Spleen (tissue), 11 donors: ENCODE results near the gene EDC3. TPM values are rescaled to one million over a fixed set of nuclear protein-coding genes. Genes with fewer than 3 reads are reported as not detected.

Source experiments
- DNase-seq: peaks from one replicate; pipeline ENCODE4 v3.0.0-alpha.2; 2020
- H3K27ac ChIP-seq, 8 donors: fragments of 200-600 bp; sonication (generic) in 7 of 8; 1 replicate in 4 of 8; 2 replicates in 4 of 8; pipeline versions ENCODE4 v1.5.0 to v1.8.0; 2016 to 2021; ENCODE audit warnings: inconsistent platforms in 4 of 8, mild to moderate bottlenecking in 4 of 8, moderate library complexity in 1 of 8
- H3K27me3 ChIP-seq, 7 donors: fragments of 200-600 bp; sonication (generic) in 6 of 7; replicated peaks in 1 of 7; 1 replicate in 4 of 7; 2 replicates in 3 of 7; pipeline versions ENCODE4 v1.5.0 to v1.8.0; 2016 to 2021; ENCODE audit warnings: inconsistent platforms in 3 of 7, mild to moderate bottlenecking in 1 of 7
- H3K36me3 ChIP-seq, 6 donors: fragments of 200-600 bp; sonication (generic) in 5 of 6; 1 replicate in 4 of 6; 2 replicates in 2 of 6; pipeline versions ENCODE4 v1.5.0 to v1.8.0; 2016 to 2021; ENCODE audit warnings: inconsistent platforms in 2 of 6
- H3K4me1 ChIP-seq, 6 donors: fragments of 200-600 bp; sonication (generic) in 5 of 6; 1 replicate in 3 of 6; 2 replicates in 3 of 6; pipeline versions ENCODE4 v1.5.0 to v1.8.0; 2016 to 2021; ENCODE audit warnings: inconsistent platforms in 3 of 6
- H3K4me3 ChIP-seq, 8 donors: fragments of 200-600 bp; sonication (generic) in 7 of 8; 1 replicate in 4 of 8; 2 replicates in 4 of 8; pipeline versions ENCODE4 v1.5.0 to v1.8.0; 2016 to 2021; ENCODE audit warnings: inconsistent platforms in 4 of 8, mild to moderate bottlenecking in 4 of 8, moderate library complexity in 2 of 8
- H3K9me3 ChIP-seq, 8 donors: fragments of 200-600 bp; sonication (generic) in 7 of 8; 1 replicate in 4 of 8; 2 replicates in 4 of 8; pipeline versions ENCODE4 v1.5.0 to v1.8.0; 2016 to 2021; ENCODE audit warnings: inconsistent platforms in 4 of 8
- POLR2A ChIP-seq, 3 donors: fragments of 450-650 bp; IDR thresholded peaks; one replicate each; pipeline ENCODE4 v1.5.1; 2017; ENCODE audit warnings: antibody characterized with exemption in 3 of 3, mild to moderate bottlenecking in 1 of 3
- POLR2AphosphoS5 ChIP-seq, 3 donors: sonication (generic); formaldehyde crosslinking; IDR thresholded peaks; one replicate each; pipeline ENCODE4 v1.5.1; 2017; ENCODE audit warnings: antibody characterized with exemption in 3 of 3
- WGBS, 5 donors: extraction: QIAGEN DNeasy Blood & Tissue Kit in 3 of 5; methylation state at CpG; one replicate each; pipeline versions ENCODE4 v1.1.5 to v1.1.7; 2013 to 2018; 5-methylcytosine and 5-hydroxymethylcytosine counted together
- intact Hi-C: fragments of 100-400 bp; cut with DNase I; formaldehyde crosslinking; loops from one replicate; pipeline ENCODE4 v1.15.0; 2023; ENCODE audit warnings: low total_unique reads
- polyA plus RNA-seq, 3 donors: library from polyadenylated mRNA; stranded (reverse); fragments of 200-250 nt; gene quantifications; one replicate each; pipeline ENCODE4 v1.2.1, GENCODE V29; 2013
- total RNA-seq, 7 donors: library from RNA; depleted of rRNA in 3 of 7; stranded (reverse); fragments of >200 nt in 3 of 7; fragmentation: NEBNext Ultra II Directional in 4 of 7; extraction: Animal tissue kit (Norgen Biotek cat#: 25700) in 4 of 7; gene quantifications; one replicate each; pipeline versions ENCODE4 v1.1.0 to v1.2.1, GENCODE V29; 2016 to 2021
- TF ChIP-seq, protein P1 (sequence below), 11 experiments: fragments of 200-600 bp in 7 of 11; fragments of 450-650 bp in 4 of 11; sonication (generic) in 4 of 11; IDR thresholded peaks in 8 of 11; conservative IDR thresholded peaks in 3 of 11; 1 replicate in 7 of 11; 2 replicates in 4 of 11; pipeline versions ENCODE4 v1.4.0 to v1.8.0; 2016 to 2021; ENCODE audit warnings: antibody characterized with exemption in 11 of 11, inconsistent platforms in 4 of 11, mild to moderate bottlenecking in 1 of 11
- donor health status: healthy with polysubstance abuse.
- donor health status: DM: no; HTN: no; CAD: no; lungs with moderate emphysema.
- donor health status: DM: no; HTN: no; CAD: no.
- donor health status: Bipolar disorder and iron deficiency.
- donor health status: healthy.
- donor health status: DM: no; HTN: no; CAD: no.
- donor health status: DM: yes; HTN: yes; CAD: no.

EDC3 gene
- total and polyA plus RNA-seq, 10 donors = 8.3 to 32.5 (median 17.9) TPM

DNA sequence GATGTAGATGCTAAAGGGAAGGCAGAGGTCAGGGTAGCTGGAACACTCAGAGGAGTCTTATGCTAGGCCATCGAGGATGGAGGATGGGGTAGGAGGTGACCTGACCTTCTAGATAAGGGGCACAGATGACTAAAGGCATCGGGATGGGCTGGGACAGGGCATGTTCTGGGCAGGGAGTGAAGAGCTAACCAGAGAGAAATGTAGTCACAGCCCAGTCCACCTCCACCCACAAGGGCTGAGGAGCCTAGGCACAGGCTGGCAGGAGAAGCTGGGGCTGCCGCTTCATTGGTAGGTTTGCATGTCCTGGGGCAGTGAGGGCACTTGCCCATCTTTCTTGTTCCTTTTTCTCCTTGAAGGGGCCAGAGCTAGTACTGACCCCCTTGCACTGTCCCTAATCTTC lies 67.6 kb downstream of the EDC3 start:
- H3K27ac ChIP-seq = peak overlapping the region in 6 of 8 donors; percentile 2 to 81 (median 72)
- no peak overlapping the region for H3K4me3 ChIP-seq
- H3K27me3 ChIP-seq = no peaks in the 10 kb centered on the region
- peaks cover 4 to 100% (median 92%) of the 10 kb centered on the region in 6 donors for H3K36me3 ChIP-seq
- peaks cover 13 to 78% (median 45%) of the 10 kb centered on the region in 6 donors for H3K4me1 ChIP-seq
- DNase-seq = no peak
- intact Hi-C loops = no loop called here
- no peaks in the 10 kb centered on the region for H3K9me3 ChIP-seq
- 77 to 85% (median 81%) methylated on average over 2 to 3 of the region's 3 CpGs for WGBS, 5 donors
- TF ChIP-seq POLR2A (IDR thresholded peaks at IDR 0.05) (no peak), POLR2AphosphoS5 (IDR thresholded peaks at IDR 0.05) (no peak)
- TF ChIP-seq, protein P1, sequence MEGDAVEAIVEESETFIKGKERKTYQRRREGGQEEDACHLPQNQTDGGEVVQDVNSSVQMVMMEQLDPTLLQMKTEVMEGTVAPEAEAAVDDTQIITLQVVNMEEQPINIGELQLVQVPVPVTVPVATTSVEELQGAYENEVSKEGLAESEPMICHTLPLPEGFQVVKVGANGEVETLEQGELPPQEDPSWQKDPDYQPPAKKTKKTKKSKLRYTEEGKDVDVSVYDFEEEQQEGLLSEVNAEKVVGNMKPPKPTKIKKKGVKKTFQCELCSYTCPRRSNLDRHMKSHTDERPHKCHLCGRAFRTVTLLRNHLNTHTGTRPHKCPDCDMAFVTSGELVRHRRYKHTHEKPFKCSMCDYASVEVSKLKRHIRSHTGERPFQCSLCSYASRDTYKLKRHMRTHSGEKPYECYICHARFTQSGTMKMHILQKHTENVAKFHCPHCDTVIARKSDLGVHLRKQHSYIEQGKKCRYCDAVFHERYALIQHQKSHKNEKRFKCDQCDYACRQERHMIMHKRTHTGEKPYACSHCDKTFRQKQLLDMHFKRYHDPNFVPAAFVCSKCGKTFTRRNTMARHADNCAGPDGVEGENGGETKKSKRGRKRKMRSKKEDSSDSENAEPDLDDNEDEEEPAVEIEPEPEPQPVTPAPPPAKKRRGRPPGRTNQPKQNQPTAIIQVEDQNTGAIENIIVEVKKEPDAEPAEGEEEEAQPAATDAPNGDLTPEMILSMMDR (IDR thresholded peaks at IDR 0.05 in 8 of 11, conservative IDR thresholded peaks at IDR 0.05 in 3 of 11) = no peak

DNA sequence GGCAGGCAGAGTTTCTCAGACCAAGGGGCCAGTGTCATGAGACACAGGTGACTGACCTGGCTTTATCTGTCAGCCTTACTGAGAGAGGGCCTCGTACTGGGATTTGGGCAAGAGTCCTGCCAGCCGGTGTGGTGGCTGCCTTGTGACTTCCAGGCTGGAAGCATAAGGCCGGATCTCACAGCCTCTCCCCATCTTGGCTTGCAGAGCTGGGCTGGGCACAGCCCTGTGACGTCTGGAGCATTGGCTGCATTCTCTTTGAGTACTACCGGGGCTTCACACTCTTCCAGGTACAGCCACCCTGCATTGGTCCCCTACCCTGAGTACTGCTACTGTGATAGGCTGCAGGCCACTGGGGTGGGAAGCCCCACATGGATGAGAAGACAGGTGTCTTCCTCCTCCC lies 68.1 kb downstream of the EDC3 start:
- 76 to 92% (median 84%) methylated on average over 2 to 5 of the region's 5 CpGs for WGBS, 5 donors
- Histone ChIP-seq H3K4me1 (peaks cover 13 to 82% (median 45%) of the 10 kb centered on the region in 6 donors), H3K27ac (peak overlapping the region in 7 of 8 donors; percentile 2 to 81 (median 72)), H3K36me3 (peaks cover 4 to 100% (median 92%) of the 10 kb centered on the region in 6 donors), H3K4me3 (no peak overlapping the region), H3K9me3 (no peaks in the 10 kb centered on the region), H3K27me3 (no peaks in the 10 kb centered on the region)
- TF ChIP-seq POLR2AphosphoS5 (IDR thresholded peaks at IDR 0.05) (no peak), POLR2A (IDR thresholded peaks at IDR 0.05) (no peak)
- TF ChIP-seq, protein P1 (IDR thresholded peaks at IDR 0.05 in 8 of 11, conservative IDR thresholded peaks at IDR 0.05 in 3 of 11) = no peak
- intact Hi-C loops = no loop called here
- DNase-seq = no peak

DNA sequence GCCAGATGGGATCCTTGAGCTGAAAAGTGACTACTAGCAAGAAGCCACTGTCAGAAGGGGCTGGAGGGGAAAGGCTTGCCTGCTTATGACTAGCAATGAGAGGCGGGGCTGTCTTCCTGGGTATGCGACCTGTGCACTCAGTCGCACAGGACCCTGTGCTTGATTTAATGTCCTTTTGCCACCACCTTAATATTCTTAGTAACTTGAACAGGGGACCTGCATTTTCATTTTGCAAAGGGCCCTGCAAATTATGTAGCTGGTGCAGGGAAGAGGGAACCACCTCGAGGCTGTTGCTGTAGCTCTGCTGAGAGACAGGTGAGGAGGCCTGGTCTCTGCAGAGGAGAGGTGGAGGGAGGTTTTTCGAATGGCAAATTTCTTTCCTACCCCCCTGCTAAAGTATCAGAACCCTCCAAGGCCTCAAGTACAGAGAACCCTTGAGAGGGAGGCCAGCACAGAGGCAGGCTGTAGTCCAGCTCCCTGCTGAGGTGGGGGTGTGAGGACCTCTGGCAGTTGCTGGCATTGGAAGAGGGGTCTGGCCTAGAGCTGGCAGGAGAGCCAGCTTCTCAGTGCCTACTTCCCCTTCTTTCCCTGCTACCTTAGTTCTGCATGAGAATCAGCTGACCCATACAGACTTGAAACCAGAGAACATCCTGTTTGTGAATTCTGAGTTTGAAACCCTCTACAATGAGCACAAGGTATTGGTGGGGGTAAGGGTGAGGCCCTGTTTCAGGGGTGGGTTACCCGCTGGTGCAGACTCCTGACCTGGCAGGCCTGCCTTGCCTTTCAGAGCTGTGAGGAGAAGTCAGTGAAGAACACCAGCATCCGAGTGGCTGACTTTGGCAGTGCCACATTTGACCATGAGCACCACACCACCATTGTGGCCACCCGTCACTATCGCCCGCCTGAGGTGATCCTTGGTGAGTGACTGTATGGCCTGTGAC lies 68.8 kb downstream of the EDC3 start:
- H3K9me3 ChIP-seq = no peaks in the 10 kb centered on the region
- TF ChIP-seq POLR2A (IDR thresholded peaks at IDR 0.05) (no peak), POLR2AphosphoS5 (IDR thresholded peaks at IDR 0.05) (peak; percentile 15 to 39 (median 36))
- TF ChIP-seq, protein P1 (IDR thresholded peaks at IDR 0.05 in 8 of 11, conservative IDR thresholded peaks at IDR 0.05 in 3 of 11) = no peak
- no peak overlapping the region for H3K4me3 ChIP-seq
- intact Hi-C loops = no loop called here
- H3K36me3 ChIP-seq = peaks cover 4 to 100% (median 92%) of the 10 kb centered on the region in 6 donors
- H3K27me3 ChIP-seq = no peaks in the 10 kb centered on the region
- 63 to 74% (median 72%) methylated on average over 7 to 10 of the region's 10 CpGs for WGBS, 5 donors
- peak overlapping the region in 7 of 8 donors; percentile 2 to 81 (median 72) for H3K27ac ChIP-seq
- DNase-seq = peak; percentile 79
- peaks cover 13 to 88% (median 45%) of the 10 kb centered on the region in 6 donors for H3K4me1 ChIP-seq

DNA sequence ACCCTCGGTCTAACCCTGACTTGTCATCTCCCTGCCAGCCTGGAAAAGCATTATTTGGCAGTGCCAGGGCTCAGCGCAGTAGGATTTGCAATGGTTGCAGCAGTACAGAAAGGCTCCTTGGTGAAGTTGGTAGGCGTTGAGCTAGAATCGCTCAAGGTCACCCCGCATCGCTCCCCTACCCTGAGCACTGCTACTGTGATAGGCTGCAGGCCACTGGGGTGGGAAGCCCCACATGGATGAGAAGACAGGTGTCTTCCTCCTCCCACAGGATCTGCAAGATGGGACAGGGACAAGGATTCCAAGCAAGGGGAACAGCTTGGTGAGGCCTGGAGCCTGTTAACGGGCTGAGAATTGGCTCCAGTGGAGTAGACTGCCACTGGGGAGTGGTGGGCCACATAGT lies 69.5 kb downstream of the EDC3 start:
- no peak for DNase-seq
- peaks cover 13 to 88% (median 47%) of the 10 kb centered on the region in 6 donors for H3K4me1 ChIP-seq
- peak overlapping the region in 6 of 8 donors; percentile 2 to 81 (median 72) for H3K27ac ChIP-seq
- H3K4me3 ChIP-seq = no peak overlapping the region
- no peaks in the 10 kb centered on the region for H3K27me3 ChIP-seq
- WGBS, 5 donors = 90 to 97% (median 94%) methylated on average over 4 to 7 of the region's 7 CpGs
- TF ChIP-seq POLR2AphosphoS5 (IDR thresholded peaks at IDR 0.05) (peak in 1 of 3 donors; percentile 18), POLR2A (IDR thresholded peaks at IDR 0.05) (no peak)
- TF ChIP-seq, protein P1 (IDR thresholded peaks at IDR 0.05 in 8 of 11, conservative IDR thresholded peaks at IDR 0.05 in 3 of 11) = no peak
- no peaks in the 10 kb centered on the region for H3K9me3 ChIP-seq
- H3K36me3 ChIP-seq = peaks cover 4 to 100% (median 99%) of the 10 kb centered on the region in 6 donors
- intact Hi-C loops = no loop called here
